HuH-7 (cell line): ENCODE results near the gene COX4I2.

Experiments
- DNase-seq: peaks from one replicate; pipeline ENCODE4 v3.0.0; 2011; ENCODE audit warnings: low spot score

COX4I2 gene

GRCh38 chr20:31677553-31678260, 40.0 kb downstream of the COX4I2 start:
- DNase-seq, result no peak

- DNase-seq, result no peak
Measured at GRCh38 chr20:31678389-31679356, 41.0 kb downstream of the COX4I2 start.

GRCh38 chr20:31679357-31680285, 41.9 kb downstream of the COX4I2 start:
- DNase-seq, result no peak

GRCh38 chr20:31680286-31681127, 42.8 kb downstream of the COX4I2 start:
- no peak for DNase-seq

- no peak for DNase-seq
Measured at GRCh38 chr20:31681128-31681727, 43.5 kb downstream of the COX4I2 start.

- DNase-seq, result no peak
Measured at GRCh38 chr20:31681769-31682168, 44.1 kb downstream of the COX4I2 start.

GRCh38 chr20:31682352-31682751, 44.6 kb downstream of the COX4I2 start:
- DNase-seq, result no peak

- no peak for DNase-seq
Measured at GRCh38 chr20:31682927-31683326, 45.2 kb downstream of the COX4I2 start.

GRCh38 chr20:31684153-31685015, 46.7 kb downstream of the COX4I2 start:
- no peak for DNase-seq

GRCh38 chr20:31685853-31686643, 48.3 kb downstream of the COX4I2 start:
- no peak for DNase-seq

GRCh38 chr20:31687777-31688176, 50.1 kb downstream of the COX4I2 start:
- no peak for DNase-seq

- DNase-seq, result no peak
Measured at GRCh38 chr20:31689141-31689540, 51.4 kb downstream of the COX4I2 start.

- no peak for DNase-seq
Measured at GRCh38 chr20:31690124-31690666, 52.5 kb downstream of the COX4I2 start.

GRCh38 chr20:31691646-31692275, 54.0 kb downstream of the COX4I2 start:
- DNase-seq, result no peak

GRCh38 chr20:31693402-31693801, 55.7 kb downstream of the COX4I2 start:
- DNase-seq, result no peak

GRCh38 chr20:31693987-31694661, 56.4 kb downstream of the COX4I2 start:
- DNase-seq, result no peak
